LoVo (cell line): ENCODE data around the gene FCGR3A.

Experiments used
- DNase-seq: peaks from one replicate; pipeline ENCODE4 v3.0.0-alpha.2; 2016; ENCODE audit warnings: low spot score

The FCGR3A gene

DNA sequence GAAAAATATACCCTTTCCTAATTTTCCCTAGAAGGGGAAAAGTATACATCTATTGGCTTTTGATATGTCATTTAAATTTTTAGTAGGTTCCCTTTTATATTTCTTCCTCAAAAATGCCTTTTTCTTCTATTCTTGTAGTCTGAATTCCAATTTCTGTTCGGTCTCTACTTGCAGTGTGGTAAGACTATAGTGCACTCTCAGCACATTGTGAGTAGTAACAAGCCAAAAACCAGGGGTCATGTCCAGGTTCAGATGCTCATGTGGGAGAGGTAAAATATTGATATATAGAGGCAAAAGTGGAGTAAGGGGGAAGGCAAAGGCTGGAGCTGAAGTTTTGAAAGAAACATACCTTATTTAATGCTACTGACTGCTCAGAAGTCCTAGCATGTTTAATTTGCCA, 48.4 kb downstream of the FCGR3A start:
- no peak for DNase-seq

DNA sequence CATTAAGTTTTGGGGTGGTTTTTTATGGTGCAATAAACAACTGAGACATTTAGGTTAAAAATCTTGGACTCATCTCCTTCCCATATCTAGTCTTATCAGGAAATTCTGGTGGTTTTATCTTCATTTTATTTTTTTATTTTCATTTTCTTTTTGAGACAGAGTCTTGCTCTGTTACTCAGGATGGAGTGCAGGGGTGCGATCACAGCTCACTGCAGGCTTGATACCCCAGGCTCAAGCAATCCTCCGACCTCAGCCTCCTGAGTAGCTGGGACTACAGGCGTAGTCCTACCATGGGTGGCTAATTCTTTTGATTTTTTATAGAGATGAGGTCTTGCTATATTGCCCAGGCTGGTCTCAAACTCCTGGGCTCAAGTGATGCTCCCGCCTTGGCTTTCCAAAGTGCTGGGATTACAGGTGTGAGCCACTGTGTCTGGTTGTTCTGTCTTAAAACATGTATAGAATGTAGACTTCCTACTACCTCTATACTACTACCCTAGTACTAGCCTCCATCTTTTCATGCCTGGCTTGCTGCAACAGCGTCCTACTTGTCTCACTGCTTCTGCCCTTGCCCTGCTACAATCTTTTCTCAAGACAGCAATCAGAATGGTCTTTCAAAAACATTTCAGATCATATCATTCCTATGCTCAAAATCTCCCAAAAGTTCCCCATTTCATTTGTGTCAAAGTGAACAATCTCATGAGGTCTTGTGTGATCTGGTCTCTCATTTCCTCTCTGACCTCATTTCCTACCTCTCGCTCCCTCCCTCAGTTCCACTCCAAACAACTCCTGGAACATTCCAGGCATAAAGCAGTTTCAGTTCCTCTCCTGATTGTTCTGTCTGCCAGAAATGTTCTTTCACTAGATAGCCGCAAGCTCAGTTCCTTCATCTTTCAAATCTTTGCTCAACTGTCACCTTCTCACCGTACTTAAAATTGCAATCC, 50.2 kb downstream of the FCGR3A start:
- DNase-seq = no peak

DNA sequence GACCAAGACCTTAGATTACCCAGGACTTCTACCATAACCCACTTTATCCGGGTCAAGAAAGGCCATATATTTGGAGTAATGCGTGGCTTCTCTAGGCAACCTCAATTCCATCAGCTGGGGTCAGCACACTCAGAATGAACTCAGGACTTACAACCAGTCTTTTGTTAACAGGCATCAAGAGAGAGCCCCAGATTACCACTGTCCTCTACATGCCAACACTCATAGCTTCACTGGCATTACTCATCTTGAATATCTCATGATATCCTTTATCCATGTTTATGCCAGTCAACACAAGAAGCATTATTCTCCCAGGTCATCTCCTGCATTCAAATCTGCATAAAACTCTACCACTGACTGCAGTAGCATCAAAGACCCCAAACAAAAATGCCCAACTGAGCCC, 51.0 kb downstream of the FCGR3A start:
- DNase-seq = no peak

DNA sequence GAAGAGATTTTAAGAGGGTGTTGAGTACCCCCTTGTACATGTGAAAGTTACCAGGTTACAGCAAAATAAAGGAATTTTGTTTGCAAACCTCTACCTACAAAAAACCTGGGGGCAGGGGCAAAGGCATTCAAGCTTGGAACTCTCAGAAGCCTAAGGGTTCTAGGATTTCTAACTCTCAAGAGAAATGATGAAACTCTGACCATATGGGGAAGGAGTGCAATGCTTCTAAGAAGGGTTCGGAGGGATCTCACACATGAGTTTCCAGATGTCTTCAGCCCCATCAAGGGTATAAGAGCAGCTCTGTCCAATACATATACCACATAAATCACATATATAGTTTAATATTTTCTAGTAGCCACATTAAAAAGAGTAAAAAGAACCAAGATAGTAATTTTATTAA, 51.7 kb downstream of the FCGR3A start:
- no peak for DNase-seq

DNA sequence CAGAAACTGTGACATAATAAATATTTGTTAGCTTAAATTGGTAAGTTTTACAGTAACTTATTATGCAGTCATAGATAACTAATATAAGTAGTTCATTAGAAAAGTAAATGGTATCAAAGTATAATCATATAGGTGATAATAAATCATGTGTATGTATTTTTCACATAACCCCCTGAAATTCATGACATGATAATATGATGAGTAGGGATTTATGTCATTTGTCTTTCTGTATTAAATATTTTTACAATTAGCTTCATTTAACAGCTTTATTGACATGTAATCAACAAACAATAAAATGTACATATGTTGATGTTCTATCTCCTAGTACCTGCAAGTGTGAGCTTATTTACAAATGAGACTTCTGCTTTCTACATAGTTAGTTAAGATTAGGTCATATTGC, 54.1 kb downstream of the FCGR3A start:
- no peak for DNase-seq

DNA sequence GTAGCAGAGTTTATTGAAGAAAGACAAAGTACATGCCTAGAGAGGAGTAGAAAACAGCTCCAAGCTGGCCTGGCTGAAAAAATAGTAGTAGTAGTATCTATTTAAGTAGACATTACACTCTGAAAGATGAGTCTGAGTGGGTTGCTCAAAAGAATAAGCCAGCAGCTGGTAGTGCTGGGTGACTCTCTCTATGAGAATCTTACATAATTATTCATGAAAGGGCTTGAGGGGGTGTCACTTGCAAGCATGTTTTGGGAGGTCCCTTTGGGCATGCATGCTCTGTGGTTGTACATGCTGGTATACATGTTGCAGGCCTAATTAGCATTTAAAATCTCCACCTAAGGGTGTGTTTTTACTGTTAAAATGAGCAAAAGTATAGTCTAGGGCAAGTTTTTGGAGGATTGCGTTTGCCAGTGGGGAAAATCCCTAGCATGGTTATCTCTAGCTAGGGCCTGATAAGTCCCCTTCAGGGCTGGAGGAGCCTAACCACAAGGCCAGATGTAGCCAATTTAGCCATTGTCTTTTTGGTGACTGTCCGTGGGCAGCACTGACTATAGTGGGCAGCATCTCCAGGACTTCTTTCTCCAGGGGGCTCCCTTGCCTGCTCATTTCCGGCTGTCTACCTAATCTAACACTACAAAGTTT, 55.4 kb downstream of the FCGR3A start:
- DNase-seq = no peak

DNA sequence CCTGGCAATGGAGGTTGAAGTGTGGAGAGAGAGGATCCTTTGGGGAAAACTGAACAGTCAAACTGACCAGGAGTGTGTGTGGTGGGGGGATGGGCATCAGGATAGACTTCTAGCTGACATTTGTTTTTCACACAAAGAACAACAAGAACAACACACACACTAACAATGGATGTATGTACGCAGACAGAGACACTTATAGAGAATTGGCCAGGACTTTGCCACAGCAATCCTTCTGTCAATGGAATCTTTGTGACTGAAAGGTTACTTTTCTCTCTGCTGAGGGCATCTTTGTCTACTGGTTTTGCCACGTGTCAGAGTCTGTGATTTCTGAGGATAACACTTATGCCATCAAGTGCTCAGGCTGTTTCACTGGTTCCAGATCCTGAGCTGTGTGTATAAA, 56.8 kb downstream of the FCGR3A start:
- DNase-seq = no peak
